Urothelium cell line (cell line): Measurements from ENCODE around the gene HOXD3.

ENCODE experiments used
- DNase-seq: peaks from one replicate; pipeline ENCODE4 v3.0.0; 2011; ENCODE audit warnings: low spot score, mixed read lengths
- FAIRE-seq: peaks from 2 replicates; lab custom pipeline; 2011; peaks lifted over from hg19 to GRCh38; lab: Jason Lieb, UNC

HOXD3 gene

GRCh38 chr2:176121190-176122051 lies 35.7 kb upstream of the HOXD3 start:
- no peak for FAIRE-seq
- no peak for DNase-seq

DNA sequence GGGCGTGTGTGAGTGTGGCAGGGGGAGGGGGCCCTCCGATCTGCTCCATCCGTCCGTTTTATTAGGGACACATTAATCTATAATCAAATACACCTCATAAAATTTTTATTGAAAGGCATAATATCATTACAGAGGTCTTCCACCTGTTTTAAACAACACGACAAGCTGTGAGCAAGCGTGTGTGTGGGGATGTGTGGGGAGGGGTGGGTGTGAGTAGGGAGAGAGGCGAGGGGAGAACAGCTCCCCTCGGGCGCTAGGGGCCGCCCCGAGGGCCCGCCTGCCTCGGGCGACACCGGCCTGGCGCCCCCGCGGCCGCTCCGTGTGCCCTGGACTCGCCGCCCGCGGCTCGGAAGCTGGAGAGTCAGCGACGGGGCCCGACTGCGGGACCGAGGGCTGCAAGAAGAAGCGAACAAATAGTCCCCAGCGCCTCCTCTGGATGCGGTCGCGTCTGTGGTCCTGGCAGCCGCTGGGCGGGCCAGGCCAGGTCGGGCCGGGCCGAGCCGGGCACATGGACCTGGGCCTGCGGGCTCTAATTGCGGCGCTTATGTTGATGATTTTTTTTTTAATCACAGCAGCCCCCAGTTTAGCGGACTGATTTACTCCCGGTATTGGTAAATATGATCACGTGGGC lies 34.9 kb upstream of the HOXD3 start:
- FAIRE-seq, result no peak

DNA sequence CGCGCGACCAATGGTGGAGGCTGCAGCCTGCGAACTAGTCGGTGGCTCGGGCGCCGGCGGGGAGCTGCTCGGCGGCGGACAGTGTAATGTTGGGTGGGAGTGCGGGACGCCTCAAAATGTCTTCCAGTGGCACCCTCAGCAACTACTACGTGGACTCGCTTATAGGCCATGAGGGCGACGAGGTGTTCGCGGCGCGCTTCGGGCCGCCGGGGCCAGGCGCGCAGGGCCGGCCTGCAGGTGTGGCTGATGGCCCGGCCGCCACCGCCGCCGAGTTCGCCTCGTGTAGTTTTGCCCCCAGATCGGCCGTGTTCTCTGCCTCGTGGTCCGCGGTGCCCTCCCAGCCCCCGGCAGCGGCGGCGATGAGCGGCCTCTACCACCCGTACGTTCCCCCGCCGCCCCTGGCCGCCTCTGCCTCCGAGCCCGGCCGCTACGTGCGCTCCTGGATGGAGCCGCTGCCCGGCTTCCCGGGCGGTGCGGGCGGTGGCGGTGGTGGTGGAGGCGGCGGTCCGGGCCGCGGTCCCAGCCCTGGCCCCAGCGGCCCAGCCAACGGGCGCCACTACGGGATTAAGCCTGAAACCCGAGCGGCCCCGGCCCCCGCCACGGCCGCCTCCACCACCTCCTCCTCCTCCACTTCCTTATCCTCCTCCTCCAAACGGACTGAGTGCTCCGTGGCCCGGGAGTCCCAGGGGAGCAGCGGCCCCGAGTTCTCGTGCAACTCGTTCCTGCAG lies 34.3 kb upstream of the HOXD3 start, which contains the start of gene HOXD9:
TSS of gene HOXD9 (plus strand) at position 37 of the 728 bp plus-strand sequence. CDS start at position 87, 50 bp downstream.
- FAIRE-seq, result no peak
- peak; percentile 68 for DNase-seq

More for the DNA sequence above, 34.9 kb upstream of the HOXD3 start:
- peak; percentile 48 for DNase-seq

- DNase-seq (no peak), FAIRE-seq (no peak)
These were observed 33.5 kb upstream of the HOXD3 start for GRCh38 chr2:176123411-176124109.

- DNase-seq (no peak), FAIRE-seq (no peak)
These were observed 32.8 kb upstream of the HOXD3 start for GRCh38 chr2:176124110-176124946.

- FAIRE-seq, result no peak
These were observed 31.9 kb upstream of the HOXD3 start for GRCh38 chr2:176124947-176125771.

GRCh38 chr2:176125772-176126054 lies 31.4 kb upstream of the HOXD3 start:
- DNase-seq (no peak), FAIRE-seq (no peak)

More at GRCh38 chr2:176124947-176125771, 31.9 kb upstream of the HOXD3 start:
- DNase-seq, result no peak

DNA sequence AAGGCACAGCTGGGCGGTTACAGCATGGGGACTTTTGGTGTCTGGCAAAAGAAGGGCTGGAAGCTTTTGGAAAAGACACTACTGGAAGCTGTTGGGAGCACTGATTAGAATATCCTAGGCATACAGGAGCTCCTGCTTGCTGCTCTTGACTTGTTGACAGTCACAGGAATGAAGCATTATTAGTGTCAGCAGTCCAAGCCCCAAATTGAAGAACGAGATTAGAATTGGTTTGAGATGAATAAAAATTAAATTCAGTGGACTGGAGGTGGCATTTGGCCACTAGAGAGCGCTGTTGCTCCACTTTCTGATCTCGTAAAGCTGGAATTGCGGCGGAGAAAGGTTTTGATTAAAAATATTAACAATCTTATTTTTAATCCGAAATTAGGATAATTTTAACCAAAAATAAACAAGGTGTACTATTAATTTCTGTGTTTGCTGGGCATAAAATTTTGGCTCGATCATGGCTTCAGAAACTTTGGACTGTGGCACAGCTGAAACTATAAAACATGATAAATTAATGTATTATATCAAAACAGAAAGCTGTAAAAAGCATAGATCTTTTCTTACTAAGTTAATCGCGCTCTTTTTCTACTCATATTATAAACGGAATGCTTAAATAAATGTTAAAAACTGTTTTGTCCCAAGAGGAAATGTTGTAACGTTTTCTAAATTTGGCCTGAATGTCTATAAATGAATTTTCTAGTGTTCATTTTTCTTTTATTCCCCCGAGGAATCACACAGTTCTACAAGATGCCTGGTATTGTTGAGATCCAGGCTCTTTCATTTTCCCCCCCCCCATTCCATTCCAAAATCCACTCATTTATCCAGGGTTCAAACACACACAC lies 30.0 kb upstream of the HOXD3 start:
- FAIRE-seq (no peak), DNase-seq (peak; percentile 30)

DNA sequence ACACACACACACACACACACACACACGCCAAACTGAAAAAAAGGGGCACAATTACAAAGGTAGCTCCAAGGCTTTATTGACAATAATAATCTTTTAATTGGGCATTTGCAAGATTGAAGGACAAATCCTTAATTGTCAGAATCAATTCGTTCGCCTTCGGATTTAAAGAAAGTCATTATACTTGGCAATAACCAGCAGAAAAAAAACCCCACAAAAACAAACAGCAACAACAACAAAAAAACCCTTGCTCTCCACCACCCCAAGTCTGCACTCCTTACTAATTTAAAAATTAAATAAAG lies 29.4 kb upstream of the HOXD3 start:
- FAIRE-seq (no peak), DNase-seq (no peak)

- FAIRE-seq, result no peak
These were observed 28.7 kb upstream of the HOXD3 start for GRCh38 chr2:176128172-176128981.

GRCh38 chr2:176128982-176129796 lies 27.9 kb upstream of the HOXD3 start, which contains the start of gene HOXD8:
Gene HOXD8, plus strand, starts transcription at chr2:176129705. Its CDS starts 662 bp downstream, at chr2:176130367.
- DNase-seq (peak; percentile 72), FAIRE-seq (no peak)

More at GRCh38 chr2:176128172-176128981, 28.7 kb upstream of the HOXD3 start:
- DNase-seq, result no peak

GRCh38 chr2:176129813-176130146 lies 27.3 kb upstream of the HOXD3 start:
- FAIRE-seq (no peak), DNase-seq (no peak)

GRCh38 chr2:176130147-176130956 lies 26.8 kb upstream of the HOXD3 start:
- DNase-seq, result peak; percentile 61
- FAIRE-seq, result no peak

GRCh38 chr2:176130957-176131847 lies 25.9 kb upstream of the HOXD3 start:
- FAIRE-seq, result no peak
- no peak for DNase-seq

GRCh38 chr2:176131848-176132158 lies 25.3 kb upstream of the HOXD3 start:
- no peak for DNase-seq

More at GRCh38 chr2:176131848-176132158, 25.3 kb upstream of the HOXD3 start:
- no peak for FAIRE-seq
